ENCODE results near the gene UGT2A1.

The UGT2A1 gene

DNA sequence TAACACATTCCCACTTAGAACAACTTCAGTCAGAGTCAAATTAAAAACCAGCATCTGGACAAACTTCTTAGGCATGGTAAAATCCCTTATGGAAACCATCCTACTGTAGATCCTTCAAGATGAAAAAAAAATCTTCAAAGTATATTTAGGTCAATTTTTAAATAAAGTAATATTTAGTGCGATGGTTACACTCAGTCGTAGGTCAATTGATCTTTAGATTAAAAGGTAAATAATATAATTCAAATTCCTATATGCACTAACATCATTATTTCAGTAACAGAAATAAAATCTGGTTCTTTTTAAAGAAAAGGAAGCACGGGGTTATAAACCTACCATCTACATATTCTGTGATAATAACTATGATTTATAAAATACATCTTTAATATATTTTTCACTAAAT lies 13.5 kb downstream of the UGT2A1 start, which contains the start of gene UGT2A2:
Gene UGT2A2 (minus strand): TSS at position 101 of the 400 bp plus-strand sequence. CDS start 2 bp downstream, at position 99.
- H3K27ac ChIP-seq, result no peak within 1 kb of the TSS

DNA sequence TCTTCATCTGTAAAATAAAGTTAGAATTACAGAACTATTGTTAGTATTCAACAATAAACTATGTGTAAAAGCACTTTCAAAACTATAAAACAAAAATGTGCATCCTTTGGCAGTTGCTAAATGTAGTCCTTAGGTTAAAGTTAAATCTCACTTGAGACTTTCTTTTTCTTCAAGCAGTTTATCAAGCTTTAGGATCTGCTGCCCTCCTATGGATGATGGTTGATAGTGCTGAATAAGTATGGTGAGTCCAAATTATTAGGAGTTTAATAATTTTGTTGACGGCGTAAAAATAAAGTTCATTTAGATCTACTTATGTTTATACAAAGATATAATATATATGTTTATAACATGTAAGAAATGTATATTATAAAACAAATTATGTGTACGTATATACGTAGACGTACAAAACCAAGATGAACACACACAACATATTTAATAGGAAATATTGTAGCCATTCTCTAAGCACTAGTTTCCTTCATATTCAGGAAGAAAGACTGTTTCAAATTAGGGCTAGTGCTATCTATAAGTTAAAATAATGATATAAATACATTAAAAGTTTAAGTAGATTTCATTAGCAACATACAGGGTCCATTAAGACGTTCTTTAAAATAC lies 35.9 kb downstream of the UGT2A1 start:
- Histone ChIP-seq H3K4me3 (no peak overlapping the region), H3K27ac (no peak overlapping the region)
- DNase-seq (ENCODE audit: low spot score), result no peak
- TF ChIP-seq, protein P1, sequence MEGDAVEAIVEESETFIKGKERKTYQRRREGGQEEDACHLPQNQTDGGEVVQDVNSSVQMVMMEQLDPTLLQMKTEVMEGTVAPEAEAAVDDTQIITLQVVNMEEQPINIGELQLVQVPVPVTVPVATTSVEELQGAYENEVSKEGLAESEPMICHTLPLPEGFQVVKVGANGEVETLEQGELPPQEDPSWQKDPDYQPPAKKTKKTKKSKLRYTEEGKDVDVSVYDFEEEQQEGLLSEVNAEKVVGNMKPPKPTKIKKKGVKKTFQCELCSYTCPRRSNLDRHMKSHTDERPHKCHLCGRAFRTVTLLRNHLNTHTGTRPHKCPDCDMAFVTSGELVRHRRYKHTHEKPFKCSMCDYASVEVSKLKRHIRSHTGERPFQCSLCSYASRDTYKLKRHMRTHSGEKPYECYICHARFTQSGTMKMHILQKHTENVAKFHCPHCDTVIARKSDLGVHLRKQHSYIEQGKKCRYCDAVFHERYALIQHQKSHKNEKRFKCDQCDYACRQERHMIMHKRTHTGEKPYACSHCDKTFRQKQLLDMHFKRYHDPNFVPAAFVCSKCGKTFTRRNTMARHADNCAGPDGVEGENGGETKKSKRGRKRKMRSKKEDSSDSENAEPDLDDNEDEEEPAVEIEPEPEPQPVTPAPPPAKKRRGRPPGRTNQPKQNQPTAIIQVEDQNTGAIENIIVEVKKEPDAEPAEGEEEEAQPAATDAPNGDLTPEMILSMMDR (IDR thresholded peaks at IDR 0.05), result no peak

More for the DNA sequence above, 13.5 kb downstream of the UGT2A1 start, which contains the start of gene UGT2A2:
- no peak within 1 kb of the TSS for H3K4me3 ChIP-seq
- TF ChIP-seq, protein P1 (IDR thresholded peaks at IDR 0.05), result no peak
- no peak for DNase-seq (ENCODE audit: low spot score)

DNA sequence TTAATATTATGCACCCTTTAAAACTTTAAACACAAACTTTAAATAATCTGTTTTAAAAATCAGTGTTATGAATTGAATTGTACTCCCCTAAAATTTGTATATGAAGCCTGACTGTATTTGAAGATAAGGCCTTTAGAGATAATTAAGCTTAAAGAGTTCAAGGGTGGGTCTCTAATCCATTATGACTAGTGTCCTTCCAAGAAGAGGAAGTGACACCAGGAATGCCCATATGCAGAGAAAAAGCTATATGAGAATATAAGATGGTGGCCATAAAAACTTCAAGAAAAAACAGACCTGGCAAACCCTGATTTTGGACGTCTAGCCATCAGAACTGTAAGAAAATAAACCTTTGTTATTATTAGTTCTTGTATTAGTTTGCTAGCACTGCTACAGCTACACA lies 42.6 kb downstream of the UGT2A1 start:
- H3K27ac ChIP-seq, result no peak overlapping the region
- TF ChIP-seq, protein P1 (IDR thresholded peaks at IDR 0.05), result no peak
- DNase-seq (ENCODE audit: low spot score), result no peak
- no peak overlapping the region for H3K4me3 ChIP-seq

DNA sequence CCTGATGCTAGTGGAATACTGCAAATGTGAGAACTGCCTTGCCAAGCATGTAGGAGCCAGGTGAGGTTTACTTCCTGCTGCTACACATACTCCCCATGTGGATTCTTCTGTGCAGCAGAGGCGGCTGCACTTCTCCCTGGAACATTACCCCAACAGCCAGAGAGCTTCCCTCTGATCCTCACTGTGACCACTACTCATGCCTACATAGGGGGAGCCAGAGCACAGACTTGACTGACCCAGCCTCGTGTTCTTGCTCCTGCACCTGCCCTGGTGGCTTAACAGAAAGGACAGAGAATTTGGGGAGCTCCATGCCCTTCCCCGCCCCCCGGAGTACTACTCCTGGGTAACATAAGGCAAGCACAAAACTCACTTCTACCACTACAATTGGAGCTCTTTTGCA lies 52.0 kb downstream of the UGT2A1 start:
- DNase-seq (ENCODE audit: low spot score), result no peak
- TF ChIP-seq, protein P1 (IDR thresholded peaks at IDR 0.05), result no peak
- no peak overlapping the region for H3K4me3 ChIP-seq
- H3K27ac ChIP-seq, result no peak overlapping the region

DNA sequence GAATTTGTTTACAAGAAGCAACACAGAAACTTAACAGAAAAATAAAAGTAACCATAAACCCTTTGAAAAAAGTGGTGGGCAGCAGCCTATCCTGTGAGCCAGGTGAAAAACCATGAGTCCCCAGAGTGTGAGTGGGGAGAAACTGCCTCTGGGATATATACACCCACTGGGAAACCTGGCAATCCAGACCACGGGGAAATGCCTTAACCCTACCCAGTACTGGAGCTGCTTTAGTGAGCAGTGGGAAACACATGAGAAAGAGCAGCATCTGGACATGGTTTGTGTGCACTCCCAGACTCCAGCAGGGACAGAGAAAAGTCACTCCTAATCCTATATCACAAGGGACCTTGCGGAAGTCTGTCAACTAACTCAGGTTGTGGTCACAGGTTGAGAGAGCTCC lies 53.0 kb downstream of the UGT2A1 start:
- no peak for DNase-seq (ENCODE audit: low spot score)
- H3K27ac ChIP-seq, result no peak overlapping the region
- H3K4me3 ChIP-seq, result no peak overlapping the region
- TF ChIP-seq, protein P1 (IDR thresholded peaks at IDR 0.05), result no peak

DNA sequence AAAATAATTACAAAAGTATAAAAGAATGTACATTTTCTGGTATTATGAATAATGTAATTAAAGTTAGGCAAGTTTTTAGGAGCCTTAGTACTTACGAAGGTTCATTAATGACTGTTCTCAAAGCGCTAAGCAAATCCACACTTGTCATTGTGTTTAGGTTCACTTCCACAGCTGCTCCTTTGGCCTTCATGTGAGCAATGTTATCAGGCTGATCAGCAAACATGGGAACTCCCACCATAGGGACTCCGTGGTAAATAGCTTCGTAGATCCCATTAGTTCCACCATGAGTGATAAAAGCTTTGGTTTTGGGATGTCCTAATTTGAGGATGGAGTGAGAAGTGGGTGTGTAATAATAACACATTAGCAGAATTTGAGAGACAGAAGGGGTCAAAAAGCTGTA lies 58.7 kb downstream of the UGT2A1 start:
- no peak for DNase-seq (ENCODE audit: low spot score)
- H3K4me3 ChIP-seq, result no peak overlapping the region

DNA sequence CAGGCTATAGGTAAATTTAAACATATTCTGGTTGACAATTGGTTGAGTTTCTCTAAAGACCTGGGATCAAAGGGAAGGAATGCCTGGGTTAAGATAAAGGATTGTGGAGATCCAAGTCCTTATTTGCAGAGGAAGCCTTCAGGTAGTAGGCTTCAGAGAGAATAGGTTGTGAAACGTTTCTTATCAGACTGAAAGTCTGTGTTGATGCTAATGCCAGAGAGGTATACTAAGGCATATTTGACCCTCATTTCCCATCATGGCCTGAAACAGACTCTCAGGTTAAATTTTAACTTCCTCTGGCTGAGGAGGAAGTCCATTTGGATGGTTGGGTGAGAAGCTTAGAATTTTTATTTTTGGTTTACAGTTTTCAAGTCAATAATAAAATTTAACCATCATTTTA lies 61.7 kb downstream of the UGT2A1 start:
- TF ChIP-seq, protein P1 (IDR thresholded peaks at IDR 0.05), result no peak
- Histone ChIP-seq H3K27ac (no peak overlapping the region), H3K4me3 (no peak overlapping the region)
- no peak for DNase-seq (ENCODE audit: low spot score)

More for the DNA sequence above, 58.7 kb downstream of the UGT2A1 start:
- H3K27ac ChIP-seq, result no peak overlapping the region
- TF ChIP-seq, protein P1 (IDR thresholded peaks at IDR 0.05), result no peak

All from coronary artery (tissue), 2 donors.